Hematopoietic multipotent progenitor cell treated with erythropoietin and hydrocortisone succinate and interleukin-3 and kit ligand, for 6 days (in vitro differentiated cells): Measurements from ENCODE around the gene CHMP2A.
A peak's percentile ranks its signal among the peaks of the same experiment; 100 is the strongest.

Experiments used
- DNase-seq: peaks from one replicate; pipeline ENCODE4 v3.0.0-alpha.2; 2015

CHMP2A gene

DNA sequence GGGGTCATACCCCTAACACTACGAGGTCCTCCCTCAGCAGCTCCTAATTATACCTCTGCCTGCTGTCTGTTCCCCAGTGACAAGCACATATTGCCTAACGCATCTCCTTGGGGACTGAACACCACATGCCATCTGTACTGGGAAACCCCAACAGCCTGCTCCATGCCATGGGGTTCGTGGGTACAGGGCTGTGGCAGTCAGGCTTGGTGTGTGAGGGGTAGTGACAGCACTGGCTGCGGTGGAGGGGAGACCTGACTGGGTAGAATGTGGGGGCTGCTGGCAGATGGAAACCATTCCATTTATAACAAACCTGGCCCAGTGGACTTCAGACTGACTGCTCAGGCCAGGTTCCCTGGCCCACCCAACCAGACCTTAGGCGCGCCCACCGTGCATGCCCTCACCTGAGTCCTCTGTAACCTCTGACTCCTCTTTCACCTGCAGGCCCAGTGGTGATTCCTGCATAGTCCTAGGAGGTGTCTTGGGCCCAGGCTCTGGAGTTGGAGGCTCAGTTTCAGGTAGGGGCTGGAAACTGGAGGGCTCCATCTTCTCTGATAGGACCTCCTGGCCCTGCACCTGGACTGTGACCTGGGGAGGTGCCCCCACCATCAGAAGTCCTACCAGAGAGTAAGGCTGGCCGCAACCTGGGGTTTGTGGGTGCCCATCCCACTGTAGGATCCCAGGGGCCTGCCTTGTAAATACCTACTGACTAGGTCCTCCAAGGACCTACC is 15.2 kb upstream of the CHMP2A start:
- no peak for DNase-seq

- no peak for DNase-seq
Measured at GRCh38 chr19:58569191-58569942, 14.5 kb upstream of the CHMP2A start.

- peak; percentile 71 for DNase-seq
Measured at GRCh38 chr19:58568453-58569130, 13.7 kb upstream of the CHMP2A start.

DNA sequence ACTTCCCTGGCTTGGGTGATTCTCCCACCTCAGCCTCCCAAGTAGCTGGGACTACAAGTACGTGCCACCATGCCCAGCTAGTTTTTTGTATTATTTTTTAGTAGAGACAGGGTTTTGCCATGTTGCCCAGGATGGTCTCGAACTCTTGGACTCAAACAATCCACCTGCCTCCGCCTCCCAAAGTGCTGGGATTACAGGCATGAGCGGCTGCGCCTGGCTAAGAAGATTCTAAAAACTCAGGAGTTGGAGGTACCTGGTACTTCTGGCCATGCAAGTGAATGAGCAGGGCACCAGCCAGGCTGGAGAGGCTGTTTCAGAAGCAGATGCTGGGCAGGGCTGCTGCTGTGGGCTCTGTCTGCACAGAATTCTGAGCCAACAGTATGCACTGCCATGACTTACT is 12.1 kb upstream of the CHMP2A start:
- no peak for DNase-seq

GRCh38 chr19:58563823-58564222 is 8.9 kb upstream of the CHMP2A start:
- DNase-seq = no peak

- peak; percentile 57 for DNase-seq
Measured at GRCh38 chr19:58563034-58563573, 8.2 kb upstream of the CHMP2A start.

DNA sequence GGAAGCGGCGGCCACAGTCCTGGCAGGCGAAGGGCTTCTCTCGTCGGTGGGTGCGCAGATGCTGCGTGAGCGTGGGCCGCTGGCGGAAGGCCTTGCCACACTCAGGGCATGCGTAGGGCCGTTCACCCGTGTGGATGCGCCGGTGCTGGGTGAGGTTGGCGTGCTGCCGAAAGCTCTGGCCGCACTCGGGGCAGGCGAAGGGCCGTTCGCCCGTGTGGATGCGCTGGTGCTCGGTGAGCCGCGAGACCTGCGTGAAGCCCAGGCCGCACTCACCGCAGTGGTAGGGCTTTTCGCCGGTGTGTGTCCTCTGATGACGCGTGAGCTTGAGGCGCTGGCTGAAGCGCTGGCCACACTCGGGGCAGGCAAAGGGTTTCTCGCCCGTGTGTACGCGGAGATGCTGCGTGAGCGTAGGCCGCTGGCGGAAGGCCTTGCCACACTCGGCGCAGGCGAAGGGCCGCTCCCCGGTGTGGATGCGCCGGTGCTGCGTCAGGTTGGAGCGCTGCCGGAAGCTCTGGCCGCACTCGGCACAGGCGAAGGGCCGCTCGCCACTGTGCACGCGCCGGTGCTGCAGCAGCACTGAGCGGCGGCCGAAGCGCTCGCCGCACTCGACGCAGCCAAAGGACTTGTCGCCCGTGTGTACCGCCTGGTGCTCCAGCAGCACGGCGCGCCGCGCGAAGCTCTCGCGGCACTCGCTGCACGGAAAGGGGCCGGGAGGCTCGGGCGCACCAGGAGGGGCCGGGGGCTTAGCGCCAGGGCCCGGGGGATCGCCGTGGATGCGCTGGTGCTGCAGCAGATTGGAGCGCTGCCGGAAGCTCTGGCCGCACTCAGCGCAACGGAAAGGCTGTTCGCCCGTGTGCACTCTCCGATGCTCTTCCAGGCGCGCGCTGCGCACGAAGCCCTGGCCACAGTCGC is 7.5 kb upstream of the CHMP2A start:
- DNase-seq = peak; percentile 64

DNA sequence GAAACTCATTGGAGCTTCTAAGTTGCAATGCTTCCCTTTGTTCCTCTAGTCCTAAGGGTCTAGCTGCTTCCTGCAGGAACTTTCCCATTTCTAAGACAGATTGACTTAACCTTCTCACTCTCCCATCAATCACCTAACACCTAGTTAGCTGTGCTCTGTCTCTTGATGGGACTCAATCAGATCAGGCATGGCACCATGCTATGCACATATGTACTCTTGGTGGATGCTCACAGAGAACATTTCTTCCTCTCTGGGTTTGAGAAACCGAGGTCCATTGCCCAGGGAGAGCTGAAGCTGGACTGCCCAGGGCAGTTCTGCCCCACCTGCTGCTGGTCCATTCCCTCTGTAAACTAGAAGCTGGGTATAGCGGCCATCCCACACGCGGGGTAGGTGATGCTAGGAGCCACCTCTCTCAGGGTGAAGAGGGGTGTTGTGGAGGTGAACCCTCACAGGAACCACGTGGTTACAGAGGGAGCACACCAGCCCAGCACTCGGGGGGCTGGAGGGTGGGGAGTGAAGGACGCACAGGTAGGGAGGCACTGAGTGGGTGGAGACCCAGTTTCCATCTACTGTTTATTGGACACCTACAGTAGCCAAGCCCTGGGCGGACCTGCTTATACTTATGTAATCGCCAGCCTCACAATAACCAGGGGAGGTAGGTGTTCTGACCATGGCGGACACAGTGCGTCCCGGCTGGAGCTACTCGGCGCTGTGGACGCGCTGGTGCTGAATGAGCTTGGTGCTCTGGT is 6.6 kb upstream of the CHMP2A start:
- DNase-seq = no peak

DNA sequence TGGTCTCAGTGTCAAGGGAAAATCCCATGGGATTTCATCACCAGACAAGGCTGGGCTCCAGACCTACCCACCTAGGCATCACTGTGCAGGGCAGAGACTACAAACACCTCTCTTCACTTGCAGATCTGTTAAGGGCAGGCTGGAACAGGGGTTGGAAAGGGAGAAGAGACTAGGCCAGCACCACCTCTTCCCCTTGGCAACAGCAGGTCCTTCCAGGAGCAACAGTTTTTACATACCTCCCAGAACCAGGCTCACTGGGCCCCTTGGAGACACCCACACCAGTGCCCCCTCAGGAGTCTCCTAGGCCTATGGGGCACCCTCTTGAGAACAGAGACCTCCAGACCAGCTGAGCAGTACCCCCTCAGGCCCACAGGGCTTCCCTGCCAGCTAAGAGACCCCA is 6.0 kb upstream of the CHMP2A start:
- no peak for DNase-seq

GRCh38 chr19:58560007-58560887 is 5.3 kb upstream of the CHMP2A start:
- no peak for DNase-seq

DNA sequence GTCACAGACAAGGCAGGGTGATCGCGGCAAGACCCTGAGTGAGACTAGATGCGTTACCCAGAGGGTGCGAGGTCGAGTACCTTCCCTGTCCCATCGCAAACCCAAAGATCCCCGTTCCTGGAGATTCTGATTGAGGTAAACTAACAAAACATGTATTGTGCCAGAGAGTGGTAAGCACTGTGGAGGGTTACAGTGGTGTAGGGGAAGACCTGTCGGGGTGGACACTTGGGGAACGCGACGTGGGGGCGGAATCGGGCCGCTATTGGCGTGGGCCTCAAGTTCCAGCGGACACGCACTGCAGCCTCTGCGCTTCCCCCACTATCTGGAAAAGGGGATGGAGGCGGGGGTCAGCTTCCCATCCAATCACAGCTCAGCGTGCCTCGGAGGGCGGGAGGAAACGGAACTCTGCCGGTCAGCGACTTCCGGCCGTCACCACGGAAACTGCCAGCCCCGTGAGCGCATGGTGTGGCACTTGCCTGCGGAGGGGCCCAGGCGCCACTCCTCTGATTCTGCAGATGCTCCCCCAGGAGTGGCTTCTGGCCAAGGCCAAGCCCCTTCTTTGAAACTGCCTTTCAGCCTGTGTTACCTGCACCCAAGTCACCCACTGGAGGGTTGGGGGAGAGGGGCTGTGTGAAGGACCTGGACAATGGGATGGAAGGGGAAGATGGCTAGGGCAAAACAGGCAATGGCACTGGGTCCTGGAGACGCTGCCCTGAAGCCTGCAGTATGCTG is 4.5 kb upstream of the CHMP2A start:
- peak; percentile 95 for DNase-seq

DNA sequence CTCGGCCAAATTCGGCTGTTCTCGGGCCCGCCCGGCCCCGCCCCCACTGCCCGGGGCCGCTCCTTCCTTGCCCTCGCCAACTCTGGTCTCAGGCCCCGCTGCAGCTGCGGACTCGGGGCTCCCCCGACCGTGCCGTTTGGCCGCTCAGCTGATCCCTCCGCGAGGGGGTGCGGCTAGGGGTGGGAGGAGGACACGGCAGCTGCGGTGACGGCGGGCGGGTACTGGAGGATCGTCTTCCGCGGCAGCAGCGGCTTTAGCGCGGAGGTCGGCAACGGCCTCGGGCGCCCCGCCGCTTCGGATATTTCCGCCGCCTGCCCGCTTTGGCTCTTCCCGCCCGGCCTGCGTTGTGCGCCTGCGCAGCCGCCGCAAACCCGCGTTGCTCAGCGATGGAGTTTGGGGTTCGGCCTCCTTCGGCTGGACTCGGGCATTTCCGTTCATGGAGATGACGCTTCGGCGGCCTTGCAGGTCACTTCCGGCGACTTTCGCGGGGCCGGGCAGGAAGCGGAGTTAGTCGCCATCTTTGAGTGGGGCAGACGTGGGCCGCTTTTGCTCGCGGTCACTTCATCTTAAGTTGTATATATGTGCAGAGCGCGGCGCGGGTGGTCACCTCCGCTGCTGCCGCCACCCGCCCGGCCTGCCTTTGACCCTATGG is 3.8 kb upstream of the CHMP2A start:
- DNase-seq = peak; percentile 99

- peak; percentile 66 for DNase-seq
Measured at GRCh38 chr19:58558066-58558622, 3.2 kb upstream of the CHMP2A start, which contains the start of gene UBE2M. Gene UBE2M, minus strand, starts transcription at chr19:58558611. Its CDS starts 230 bp downstream, at chr19:58558381.

GRCh38 chr19:58557221-58558065 is 2.5 kb upstream of the CHMP2A start:
- no peak for DNase-seq

DNA sequence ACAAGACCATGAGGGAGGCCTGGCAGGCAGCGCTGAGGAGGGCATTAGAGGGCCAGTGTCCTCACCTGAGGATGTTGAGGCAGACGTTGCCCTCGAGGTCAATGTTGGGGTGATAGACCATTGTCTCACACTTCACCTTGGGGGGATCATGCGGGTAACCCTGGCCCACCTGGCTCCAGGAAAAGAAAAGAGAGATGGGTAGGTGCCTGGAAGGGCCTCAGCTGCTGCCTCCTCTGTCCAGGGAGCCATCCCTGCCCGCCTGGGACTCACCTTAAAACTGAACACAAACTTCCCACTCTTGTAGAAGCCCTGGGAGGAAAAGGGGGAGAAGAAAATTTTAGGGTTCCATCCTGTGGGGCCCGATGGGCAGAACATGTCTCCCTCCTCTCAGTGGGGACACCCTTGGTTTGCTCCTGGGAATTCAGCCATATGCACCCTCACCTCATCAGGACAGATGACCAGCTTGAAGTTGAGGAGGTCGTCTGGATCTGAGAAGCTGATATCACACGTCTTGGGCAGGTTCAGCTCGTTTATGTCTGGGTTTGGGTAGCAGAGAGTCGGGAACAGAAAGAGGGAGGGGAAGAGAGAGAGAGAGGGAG is 1.8 kb upstream of the CHMP2A start:
- DNase-seq = no peak

- no peak for DNase-seq
Measured at GRCh38 chr19:58555920-58556621, 1.2 kb upstream of the CHMP2A start.

DNA sequence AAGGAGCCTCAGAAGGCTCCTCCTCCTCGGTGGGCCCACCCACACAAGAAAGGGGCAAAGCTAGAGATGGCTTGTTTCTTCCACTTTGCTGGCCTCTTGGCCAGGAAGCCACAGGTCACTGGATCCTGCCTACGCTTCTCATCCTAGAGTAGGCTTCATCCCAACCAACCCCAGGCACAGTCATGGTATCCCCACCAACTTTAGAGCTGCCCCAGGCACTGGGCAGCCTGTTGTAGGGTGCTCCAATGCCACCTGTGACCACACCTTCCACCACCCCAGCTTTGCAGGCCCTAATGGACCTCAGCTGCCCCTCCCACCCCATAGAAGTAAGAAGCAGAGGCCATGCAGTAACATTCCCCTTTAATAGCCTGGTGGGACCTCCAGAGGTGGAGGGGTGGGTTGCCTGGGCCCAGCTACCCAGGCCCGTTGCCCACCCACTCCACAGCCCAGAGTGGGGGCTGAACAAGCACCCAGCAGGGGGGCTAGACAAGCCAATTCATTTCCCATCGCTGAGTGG is 522 bp upstream of the CHMP2A start:
- no peak for DNase-seq
